IMR-90 (cell line): Measurements from ENCODE around the gene ZCCHC7. TPM values are rescaled to one million over a fixed set of nuclear protein-coding genes. Genes with fewer than 3 reads are reported as not detected.

Source experiments
- ATAC-seq: fragments of 200-7000 bp; cut with Tn5 transposase; 2 replicates; pipeline ENCODE4 v1.9.1; 2020; ENCODE audit warnings: low read depth, mild to moderate bottlenecking, moderate library complexity
- BruUV-seq: library from RNA; stranded (reverse); fragments of 400-500 nt; replicated peaks from 2 replicates; lab custom pipeline; 2021; lab: Mats Ljungman, UMichigan
- CTCF ChIA-PET: fragments of 300-600 bp; formaldehyde crosslinking; extraction: SDS; loops from one replicate; lab custom pipeline; 2021; ENCODE audit warnings: antibody characterized with exemption; lab: Yijun Ruan, JAX
- POLR2A ChIA-PET: fragments of 300-600 bp; sonication (Branson Sonifier 250); formaldehyde crosslinking; loops from one replicate; lab custom pipeline; 2022; ENCODE audit warnings: antibody characterized with exemption; ENCODE audit not compliant: unreplicated experiment; lab: Charles Lee
- DNase-seq: peaks from one replicate; pipeline ENCODE4 v3.0.0; 2013
- H2AFZ ChIP-seq: replicated peaks from 2 replicates; pipeline ENCODE3; 2013; ENCODE audit warnings: low read length, mild to moderate bottlenecking; ENCODE audit not compliant: poor library complexity
- H2AK5ac ChIP-seq: 2 replicates; pipeline ENCODE4 v1.6.1; 2013; ENCODE audit warnings: low read depth, low read length, inconsistent platforms
- H2AK9ac ChIP-seq: replicated peaks from 2 replicates; pipeline ENCODE3; 2013; ENCODE audit warnings: mild to moderate bottlenecking, low read depth, low read length, moderate library complexity; ENCODE audit not compliant: poor library complexity
- H2BK120ac ChIP-seq: 2 replicates; pipeline ENCODE4 v1.6.1; 2013; ENCODE audit warnings: low read depth, low read length, inconsistent platforms
- H2BK15ac ChIP-seq: 3 replicates; pipeline ENCODE4 v1.6.1; 2013; ENCODE audit warnings: low read depth, low read length, inconsistent platforms
- H2BK20ac ChIP-seq: 2 replicates; pipeline ENCODE4 v1.6.1; 2013; ENCODE audit warnings: low read depth, mild to moderate bottlenecking, inconsistent platforms, low read length, moderate library complexity
- H2BK5ac ChIP-seq: 2 replicates; pipeline ENCODE4 v1.6.1; 2013; ENCODE audit warnings: mild to moderate bottlenecking, low read depth, low read length, inconsistent platforms; ENCODE audit not compliant: poor library complexity, severe bottlenecking
- H3K14ac ChIP-seq: replicated peaks from 2 replicates; pipeline ENCODE4 v1.6.1; 2013; ENCODE audit warnings: low read depth, low read length, inconsistent platforms
- H3K18ac ChIP-seq: 2 replicates; pipeline ENCODE4 v1.6.1; 2013; ENCODE audit warnings: low read depth, low read length, control low read depth
- H3K23ac ChIP-seq: 2 replicates; pipeline ENCODE4 v1.6.1; 2013; ENCODE audit warnings: low read depth, low read length, inconsistent platforms
- H3K27ac ChIP-seq: 2 replicates; pipeline ENCODE4 v1.5.1; 2013; ENCODE audit warnings: mild to moderate bottlenecking, control low read depth, low read length; ENCODE audit not compliant: insufficient read depth
- H3K27me3 ChIP-seq: 2 replicates; pipeline ENCODE4 v1.6.1; 2013; ENCODE audit warnings: low read length; ENCODE audit not compliant: control insufficient read depth, insufficient read depth
- H3K36me3 ChIP-seq: 2 replicates; pipeline ENCODE4 v1.6.1; 2013; ENCODE audit warnings: low read length, mixed read lengths; ENCODE audit not compliant: control insufficient read depth, insufficient read depth
- H3K4ac ChIP-seq: 2 replicates; pipeline ENCODE4 v1.6.1; 2013; ENCODE audit warnings: low read depth, low read length, inconsistent platforms
- H3K4me1 ChIP-seq: 2 replicates; pipeline ENCODE4 v1.6.1; 2013; ENCODE audit warnings: low read length, mixed read lengths; ENCODE audit not compliant: control insufficient read depth, insufficient read depth
- H3K4me2 ChIP-seq: 2 replicates; pipeline ENCODE4 v1.6.1; 2013; ENCODE audit warnings: low read depth, mild to moderate bottlenecking, control low read depth, low read length, moderate library complexity
- H3K4me3 ChIP-seq: 2 replicates; pipeline ENCODE4 v1.5.1; 2013; ENCODE audit warnings: low read depth, mild to moderate bottlenecking, control low read depth, low read length, moderate library complexity; ENCODE audit not compliant: insufficient read depth
- H3K56ac ChIP-seq: 2 replicates; pipeline ENCODE4 v1.6.1; 2013; ENCODE audit warnings: low read length, inconsistent platforms; ENCODE audit not compliant: insufficient read depth; ENCODE audit errors: extremely low read depth
- H3K79me1 ChIP-seq, 2 experiments: 2 replicates each; pipeline ENCODE4 v1.6.1; 2013; ENCODE audit warnings: low read length in 2 of 2, inconsistent platforms in 1 of 2, low read depth in 1 of 2
- H3K9ac ChIP-seq: 2 replicates; pipeline ENCODE4 v1.6.1; 2013; ENCODE audit warnings: low read depth, low read length, control low read depth
- H3K9me1 ChIP-seq: 2 replicates; pipeline ENCODE4 v1.6.1; 2013; ENCODE audit warnings: low read length, inconsistent platforms; ENCODE audit not compliant: insufficient read depth
- H3K9me3 ChIP-seq: 2 replicates; pipeline ENCODE4 v1.6.1; 2013; ENCODE audit warnings: low read length; ENCODE audit not compliant: control insufficient read depth, insufficient read depth
- H4K20me1 ChIP-seq: 2 replicates; pipeline ENCODE4 v1.6.1; 2013; ENCODE audit warnings: low read length, inconsistent platforms; ENCODE audit not compliant: insufficient read depth
- H4K5ac ChIP-seq: 2 replicates; pipeline ENCODE4 v1.6.1; 2013; ENCODE audit warnings: mild to moderate bottlenecking, low read depth, low read length, control low read depth
- H4K8ac ChIP-seq, 2 experiments: 2 replicates each; pipeline ENCODE4 v1.6.1; 2013; ENCODE audit warnings: low read depth in 2 of 2, low read length in 2 of 2, control low read depth in 1 of 2, inconsistent platforms in 1 of 2
- H4K91ac ChIP-seq: 2 replicates; pipeline ENCODE4 v1.6.1; 2013; ENCODE audit warnings: low read depth, low read length, inconsistent platforms; ENCODE audit not compliant: insufficient read depth
- BHLHE40 ChIP-seq: fragments of 150-350 bp; IDR thresholded peaks from 2 replicates; pipeline ENCODE4 v1.6.1; 2016; ENCODE audit warnings: mild to moderate bottlenecking, low read depth, low read length
- CEBPB ChIP-seq: IDR thresholded peaks from 2 replicates; pipeline ENCODE4 v1.6.1; 2012; ENCODE audit warnings: low read depth, low read length, improper control_type of control experiment
- CHD1 ChIP-seq: IDR thresholded peaks from 2 replicates; pipeline ENCODE4 v1.6.1; 2012; ENCODE audit warnings: low read depth, low read length, improper control_type of control experiment
- FOS ChIP-seq: fragments of 150-350 bp; IDR thresholded peaks from 2 replicates; pipeline ENCODE4 v1.6.1; 2016; ENCODE audit warnings: low read depth, low read length
- MAFK ChIP-seq: IDR thresholded peaks from 2 replicates; pipeline ENCODE4 v1.6.1; 2012; ENCODE audit warnings: low read depth, low read length, improper control_type of control experiment
- MAZ ChIP-seq: IDR thresholded peaks from 2 replicates; pipeline ENCODE4 v1.6.1; 2012; ENCODE audit warnings: low read depth, mild to moderate bottlenecking, low read length, improper control_type of control experiment, moderate library complexity, borderline replicate concordance
- MXI1 ChIP-seq: IDR thresholded peaks from 2 replicates; pipeline ENCODE4 v1.6.1; 2012; ENCODE audit warnings: low read depth, mild to moderate bottlenecking, low read length, moderate library complexity, borderline replicate concordance
- NFE2L2 ChIP-seq: fragments of 150-350 bp; IDR thresholded peaks from 2 replicates; pipeline ENCODE4 v1.6.1; 2016; ENCODE audit warnings: low read depth, mild to moderate bottlenecking, low read length
- POLR2A ChIP-seq: IDR thresholded peaks from 2 replicates; pipeline ENCODE4 v1.6.1; 2012; ENCODE audit warnings: mild to moderate bottlenecking, low read depth, low read length
- RAD21 ChIP-seq: IDR thresholded peaks from 2 replicates; pipeline ENCODE4 v1.6.1; 2012; ENCODE audit warnings: low read length, improper control_type of control experiment
- RCOR1 ChIP-seq: IDR thresholded peaks from 2 replicates; pipeline ENCODE4 v1.6.1; 2012; ENCODE audit warnings: mild to moderate bottlenecking, low read length, improper control_type of control experiment; ENCODE audit not compliant: insufficient replicate concordance
- RFX5 ChIP-seq: IDR thresholded peaks from 2 replicates; pipeline ENCODE4 v1.8.0; 2012; ENCODE audit warnings: low read depth, mild to moderate bottlenecking, low read length, moderate library complexity
- SMC3 ChIP-seq: fragments of 150-350 bp; IDR thresholded peaks from 2 replicates; pipeline ENCODE4 v1.6.1; 2016; ENCODE audit warnings: low read depth, mild to moderate bottlenecking, antibody characterized with exemption, low read length, moderate library complexity
- WGBS, 2 experiments: methylation state at CpG; one replicate each; pipeline versions ENCODE4 v1.1.5 to v1.1.7; 2013; ENCODE audit warnings: missing lambda C conversion rate in 2 of 2; ENCODE audit not compliant: insufficient read length in 1 of 2; ENCODE audit errors: extremely low coverage in 2 of 2; 5-methylcytosine and 5-hydroxymethylcytosine counted together
- dilution Hi-C: fragments of 300-500 bp; cut with HindIII; formaldehyde crosslinking; loops from one replicate; pipeline ENCODE4 v1.14.3; 2018; ENCODE audit warnings: low sequenced_read_pairs; ENCODE audit not compliant: unreplicated experiment
- in situ Hi-C: fragments of 300-500 bp; cut with MboI; formaldehyde crosslinking; loops from 3 replicates; pipeline ENCODE4 v1.14.3; 2019; ENCODE audit warnings: low sequenced_read_pairs, inconsistent platforms, mixed read lengths
- intact Hi-C: fragments of 100-400 bp; cut with micrococcal nuclease; formaldehyde crosslinking; loops from 2 replicates; pipeline ENCODE4 v1.10.0; 2022
- polyA plus RNA-seq, 3 experiments: library from polyadenylated mRNA; depleted of rRNA; stranded (reverse); fragments of >200 nt; gene quantifications; 2 replicates each; pipeline ENCODE4 v1.2.3, GENCODE V29; 2012; ENCODE audit warnings: low replicate concordance in 1 of 3
- total RNA-seq: library from RNA; depleted of rRNA; stranded (reverse); fragments of >200 nt; gene quantifications from 2 replicates; pipeline ENCODE4 v1.2.3, GENCODE V29; 2012
- TF ChIP-seq, protein P1 (sequence below): fragments of 150-350 bp; IDR thresholded peaks from 2 replicates; pipeline ENCODE4 v1.6.1; 2017; ENCODE audit warnings: mild to moderate bottlenecking, antibody characterized with exemption, low read length, low read depth
- TF ChIP-seq, protein P2 (sequence below): conservative IDR thresholded peaks from 2 replicates; pipeline ENCODE4 v1.5.1; 2012; ENCODE audit warnings: mild to moderate bottlenecking, low read depth, low read length, improper control_type of control experiment

The ZCCHC7 gene
- total and polyA plus RNA-seq, 2 of the 4 experiments (the other 2 are of a cell fraction), result 13.6 to 28.7 TPM

DNA sequence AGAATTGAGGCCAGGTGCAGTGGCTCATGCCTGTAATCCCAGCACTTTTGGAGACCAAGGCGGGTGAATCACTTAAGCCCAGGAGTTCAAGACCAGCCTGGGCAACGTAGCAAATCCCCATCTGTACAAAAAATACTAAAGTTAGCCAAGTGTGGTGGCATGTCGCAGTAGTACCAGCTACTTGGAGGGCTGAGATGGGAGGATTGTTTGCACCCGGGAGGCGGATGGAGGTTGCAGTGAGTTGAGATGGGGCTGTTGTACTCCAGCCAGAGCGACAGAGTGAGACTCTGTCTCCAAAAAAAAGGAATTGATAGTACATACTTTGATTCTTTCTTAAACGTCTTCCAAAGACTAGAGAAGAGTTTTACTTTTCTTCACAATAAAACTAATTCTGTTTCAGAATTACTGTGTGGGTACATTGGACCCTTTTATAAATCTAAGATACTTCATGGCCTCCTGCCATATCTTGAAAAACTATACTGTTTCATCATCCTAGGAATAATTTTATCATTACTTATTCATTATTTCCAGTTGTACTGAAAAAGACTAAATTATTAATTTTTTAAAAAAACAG lies 170.1 kb downstream of the ZCCHC7 start:
- in situ Hi-C loops (no loop called here), intact Hi-C loops (loop anchor here (10.0 kb wide), 1 partner anchor 56 kb away; no protein-coding TSS in a partner anchor), dilution Hi-C loops (no loop called here)
- H4K5ac ChIP-seq, result no peak overlapping the region
- no peak overlapping the region for H2AK9ac ChIP-seq
- no peak overlapping the region for H3K14ac ChIP-seq
- peaks cover 3 to 12% of the 10 kb centered on the region in 2 experiments; a peak in 2 of 4 replicates for H3K79me1 ChIP-seq
- H3K18ac ChIP-seq, result no peak overlapping the region
- CTCF ChIA-PET, result no interaction called here
- POLR2A ChIA-PET, result no interaction called here
- no peak overlapping the region; the same call in 2 of the 3 replicates for H2BK15ac ChIP-seq
- H3K9me1 ChIP-seq, result no peaks in the 10 kb centered on the region
- peak overlapping the region; percentile 13; the same call in 1 of the 2 replicates for H3K27ac ChIP-seq
- H3K36me3 ChIP-seq, result no peaks in the 10 kb centered on the region
- BruUV-seq, result no TSS peak
- DNase-seq (no peak), ATAC-seq (no peak; the same call in 1 of the 2 replicates)
- peak overlapping the region; percentile 84; the same call in 1 of the 2 replicates for H4K91ac ChIP-seq
- H3K9me3 ChIP-seq, result no peaks in the 10 kb centered on the region
- no peak overlapping the region for H3K56ac ChIP-seq
- no peaks in the 10 kb centered on the region for H3K27me3 ChIP-seq
- WGBS, 2 experiments, result no CpG with 5 or more reads among the region's 7 CpGs
- H3K4ac ChIP-seq, result peak overlapping the region; percentile 11; the same call in 1 of the 2 replicates
- H2BK5ac ChIP-seq, result peak overlapping the region; percentile 50
- H4K20me1 ChIP-seq, result no peaks in the 10 kb centered on the region
- peak overlapping the region in 1 of 2 experiments; percentile 69; a peak in 2 of 4 replicates for H4K8ac ChIP-seq
- H2BK120ac ChIP-seq, result peak overlapping the region; percentile 54
- H3K4me2 ChIP-seq, result no peak overlapping the region
- H3K4me3 ChIP-seq, result no peak overlapping the region
- peak overlapping the region; percentile 27; the same call in 1 of the 2 replicates for H2BK20ac ChIP-seq
- H3K23ac ChIP-seq, result no peak overlapping the region
- H3K4me1 ChIP-seq, result peaks cover 3% of the 10 kb centered on the region
- H3K9ac ChIP-seq, result no peak overlapping the region
- H2AK5ac ChIP-seq, result peak overlapping the region; percentile 7; the same call in 1 of the 2 replicates
- no peak overlapping the region for H2AFZ ChIP-seq
- TF ChIP-seq CEBPB, result no peak
- TF ChIP-seq CHD1, result no peak
- TF ChIP-seq MAZ, result no peak
- TF ChIP-seq NFE2L2, result no peak
- no peak for TF ChIP-seq RAD21
- TF ChIP-seq MAFK, result no peak
- TF ChIP-seq SMC3, result no peak
- TF ChIP-seq, protein P1, sequence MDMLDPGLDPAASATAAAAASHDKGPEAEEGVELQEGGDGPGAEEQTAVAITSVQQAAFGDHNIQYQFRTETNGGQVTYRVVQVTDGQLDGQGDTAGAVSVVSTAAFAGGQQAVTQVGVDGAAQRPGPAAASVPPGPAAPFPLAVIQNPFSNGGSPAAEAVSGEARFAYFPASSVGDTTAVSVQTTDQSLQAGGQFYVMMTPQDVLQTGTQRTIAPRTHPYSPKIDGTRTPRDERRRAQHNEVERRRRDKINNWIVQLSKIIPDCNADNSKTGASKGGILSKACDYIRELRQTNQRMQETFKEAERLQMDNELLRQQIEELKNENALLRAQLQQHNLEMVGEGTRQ, result no peak
- TF ChIP-seq, protein P2, sequence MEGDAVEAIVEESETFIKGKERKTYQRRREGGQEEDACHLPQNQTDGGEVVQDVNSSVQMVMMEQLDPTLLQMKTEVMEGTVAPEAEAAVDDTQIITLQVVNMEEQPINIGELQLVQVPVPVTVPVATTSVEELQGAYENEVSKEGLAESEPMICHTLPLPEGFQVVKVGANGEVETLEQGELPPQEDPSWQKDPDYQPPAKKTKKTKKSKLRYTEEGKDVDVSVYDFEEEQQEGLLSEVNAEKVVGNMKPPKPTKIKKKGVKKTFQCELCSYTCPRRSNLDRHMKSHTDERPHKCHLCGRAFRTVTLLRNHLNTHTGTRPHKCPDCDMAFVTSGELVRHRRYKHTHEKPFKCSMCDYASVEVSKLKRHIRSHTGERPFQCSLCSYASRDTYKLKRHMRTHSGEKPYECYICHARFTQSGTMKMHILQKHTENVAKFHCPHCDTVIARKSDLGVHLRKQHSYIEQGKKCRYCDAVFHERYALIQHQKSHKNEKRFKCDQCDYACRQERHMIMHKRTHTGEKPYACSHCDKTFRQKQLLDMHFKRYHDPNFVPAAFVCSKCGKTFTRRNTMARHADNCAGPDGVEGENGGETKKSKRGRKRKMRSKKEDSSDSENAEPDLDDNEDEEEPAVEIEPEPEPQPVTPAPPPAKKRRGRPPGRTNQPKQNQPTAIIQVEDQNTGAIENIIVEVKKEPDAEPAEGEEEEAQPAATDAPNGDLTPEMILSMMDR, result no peak
- no peak for TF ChIP-seq BHLHE40
- no peak for TF ChIP-seq POLR2A
- TF ChIP-seq RFX5, result no peak
- TF ChIP-seq FOS, result no peak
- TF ChIP-seq RCOR1, result no peak
- TF ChIP-seq MXI1, result no peak
